Right lung (tissue), 10 donors: Measurements from ENCODE around the gene ACSBG1. TPM values are rescaled to one million over a fixed set of nuclear protein-coding genes. Genes with fewer than 3 reads are reported as not detected.

Source experiments
- DNase-seq, 2 donors: peaks; one replicate each; pipeline ENCODE4 v3.0.0-alpha.2; 2013
- long read RNA-seq, 8 donors: transcript quantifications; one replicate each; lab custom pipeline, GENCODE V29; 2026
- polyA plus RNA-seq, 5 donors: library from polyadenylated mRNA; unstranded; fragments of 120-200 nt; gene quantifications; one replicate each; pipeline versions ENCODE4 v1.2.1 to v1.2.3, GENCODE V29; 2013; ENCODE audit warnings: inconsistent platforms in 1 of 5, low replicate concordance in 1 of 5; ENCODE audit not compliant: insufficient read length in 5 of 5, insufficient read depth in 1 of 5

Gene ACSBG1, protein sequence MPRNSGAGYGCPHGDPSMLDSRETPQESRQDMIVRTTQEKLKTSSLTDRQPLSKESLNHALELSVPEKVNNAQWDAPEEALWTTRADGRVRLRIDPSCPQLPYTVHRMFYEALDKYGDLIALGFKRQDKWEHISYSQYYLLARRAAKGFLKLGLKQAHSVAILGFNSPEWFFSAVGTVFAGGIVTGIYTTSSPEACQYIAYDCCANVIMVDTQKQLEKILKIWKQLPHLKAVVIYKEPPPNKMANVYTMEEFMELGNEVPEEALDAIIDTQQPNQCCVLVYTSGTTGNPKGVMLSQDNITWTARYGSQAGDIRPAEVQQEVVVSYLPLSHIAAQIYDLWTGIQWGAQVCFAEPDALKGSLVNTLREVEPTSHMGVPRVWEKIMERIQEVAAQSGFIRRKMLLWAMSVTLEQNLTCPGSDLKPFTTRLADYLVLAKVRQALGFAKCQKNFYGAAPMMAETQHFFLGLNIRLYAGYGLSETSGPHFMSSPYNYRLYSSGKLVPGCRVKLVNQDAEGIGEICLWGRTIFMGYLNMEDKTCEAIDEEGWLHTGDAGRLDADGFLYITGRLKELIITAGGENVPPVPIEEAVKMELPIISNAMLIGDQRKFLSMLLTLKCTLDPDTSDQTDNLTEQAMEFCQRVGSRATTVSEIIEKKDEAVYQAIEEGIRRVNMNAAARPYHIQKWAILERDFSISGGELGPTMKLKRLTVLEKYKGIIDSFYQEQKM
- 1 to 10 TPM in 1 of 5 donors, under 1 TPM in 4; 0.51 to 1.2 (median 0.82) TPM for polyA plus RNA-seq
- long read RNA-seq, donor 1 = 0 reads
- long read RNA-seq, donor 2 = 0 reads
- long read RNA-seq, donor 3 = 0 reads
- long read RNA-seq, donor 4 = 0 reads
- long read RNA-seq, donor 5 = 0 reads
- long read RNA-seq, donor 6 = 0 reads
- long read RNA-seq, donor 7 = 0 reads
- long read RNA-seq, donor 8 = 0 reads

DNA sequence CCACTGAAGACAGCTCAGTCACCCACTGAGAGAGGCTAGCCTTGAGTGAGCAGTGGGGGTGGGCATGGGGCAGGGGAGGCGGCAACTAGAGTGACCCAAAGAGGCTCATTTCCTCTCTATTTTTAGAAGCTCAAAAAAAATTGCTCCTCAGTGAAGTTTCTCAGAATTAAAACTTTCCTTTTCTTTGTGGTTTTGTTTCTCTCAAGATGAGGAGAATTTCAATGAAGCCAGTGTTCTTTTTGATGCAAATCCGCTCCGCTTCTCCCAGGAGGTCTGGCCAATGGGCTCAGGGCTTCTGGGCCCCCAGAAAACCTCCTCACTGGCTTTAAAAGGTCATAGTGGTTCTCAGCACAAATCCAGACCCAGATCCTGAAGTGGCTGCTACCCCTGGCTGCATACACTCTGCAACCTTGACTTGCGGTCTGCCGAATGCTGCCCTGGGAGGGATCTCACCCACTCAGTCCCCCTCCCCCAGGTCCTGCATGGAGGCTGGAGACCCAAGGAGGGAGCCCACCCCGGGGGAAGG is at the start of gene ACSBG1:
Gene ACSBG1, minus strand, starts transcription at position 51 of the 526 bp plus-strand sequence. CDS start 64 bp downstream, outside the sequence.
- no peak for DNase-seq

DNA sequence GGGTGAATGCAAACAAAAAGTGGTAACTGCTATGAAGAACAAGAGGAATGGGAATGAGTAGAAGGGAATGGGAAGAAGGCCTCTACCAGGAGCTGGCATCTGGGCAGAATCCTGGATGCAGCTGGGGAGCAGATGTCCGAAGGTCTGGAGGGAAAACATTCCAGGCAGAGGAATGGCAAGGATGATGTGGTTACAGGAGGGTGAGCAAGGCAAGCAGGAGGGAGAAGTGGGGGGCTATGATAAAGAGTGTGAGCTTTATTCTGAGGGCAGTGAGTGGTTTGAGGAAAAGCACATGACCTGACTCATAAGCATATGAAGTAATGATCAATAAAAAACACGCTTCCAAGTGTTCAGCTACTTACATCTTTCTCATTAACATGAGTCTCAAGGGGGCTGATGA is 48.0 kb upstream of the ACSBG1 start:
- DNase-seq = no peak

DNA sequence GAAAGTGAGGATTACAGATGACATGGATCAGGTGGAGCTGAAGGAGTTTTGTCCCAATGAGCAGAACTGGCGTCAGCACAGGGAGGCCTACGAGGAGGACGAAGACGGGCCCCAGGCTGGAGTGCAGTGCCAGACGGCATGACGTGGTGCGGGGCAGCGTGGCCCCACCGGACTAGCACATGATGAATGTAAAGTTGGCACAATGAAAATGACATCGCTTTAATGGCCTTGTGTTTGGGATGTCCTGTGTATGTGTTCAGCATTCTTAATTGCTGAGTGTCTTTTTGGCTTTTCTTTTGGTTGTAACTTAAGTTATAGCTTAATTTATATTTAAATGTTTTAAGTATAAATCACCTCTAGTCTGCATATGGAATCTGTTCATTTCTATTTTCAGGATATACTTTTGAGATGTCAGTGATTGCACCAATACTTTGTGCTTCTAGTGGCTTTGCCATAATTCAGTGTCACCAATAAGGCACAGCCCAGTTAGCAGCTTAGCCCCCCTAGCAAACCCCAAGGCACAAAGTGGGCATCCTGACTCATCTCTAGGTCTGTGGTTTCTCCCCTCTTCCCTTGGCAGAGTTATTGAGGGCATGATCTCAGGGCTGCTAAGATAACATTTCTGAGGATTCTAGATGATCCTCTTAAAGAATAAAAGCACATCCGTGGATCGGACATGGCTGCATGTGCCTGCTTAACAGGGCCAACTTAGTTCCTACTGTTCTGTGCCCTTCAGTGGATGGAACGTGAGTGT is 46.1 kb upstream of the ACSBG1 start:
- no peak for DNase-seq

DNA sequence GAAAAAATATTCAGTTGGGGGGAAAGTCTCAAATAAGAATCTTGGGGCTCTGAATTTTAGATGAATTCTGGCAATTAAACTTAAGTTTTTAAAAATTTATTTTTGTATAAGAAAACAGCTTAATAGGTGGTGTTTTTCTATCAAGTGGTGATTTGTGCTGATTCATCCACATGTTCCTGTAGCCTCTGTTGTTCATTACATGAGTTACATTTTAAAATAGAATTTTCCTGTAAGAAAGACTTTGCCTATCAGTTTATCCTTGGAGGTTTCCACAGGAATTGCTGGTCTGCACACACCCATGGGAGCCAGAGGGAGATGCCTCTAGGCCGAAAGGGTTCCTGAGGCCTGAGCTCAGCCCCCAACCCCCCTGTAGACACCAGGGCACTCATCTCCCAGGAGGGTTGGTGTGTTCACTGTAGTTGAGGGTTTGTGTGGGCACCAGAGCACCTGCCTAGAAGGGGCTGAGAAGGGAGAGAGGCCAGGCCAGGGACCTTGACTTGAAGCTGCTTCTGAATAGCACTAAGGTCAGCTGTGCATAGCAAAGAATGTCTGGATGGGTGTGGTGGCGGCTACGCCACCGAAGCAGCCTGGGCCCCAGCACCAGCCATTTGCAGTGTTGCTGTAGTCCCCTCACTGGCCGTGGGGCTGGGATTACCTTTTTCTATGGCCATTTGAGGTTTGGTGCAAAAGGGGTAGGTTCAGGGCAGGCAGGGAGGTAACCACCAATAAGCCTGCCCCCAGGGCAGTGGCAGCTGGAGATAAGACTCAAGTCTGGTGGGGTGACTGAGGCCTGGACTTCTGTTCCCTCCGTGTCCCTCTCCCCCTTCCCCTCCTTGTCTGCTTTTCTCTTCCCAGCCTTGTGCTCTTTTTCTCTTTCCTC is 41.9 kb upstream of the ACSBG1 start:
- no peak for DNase-seq

DNA sequence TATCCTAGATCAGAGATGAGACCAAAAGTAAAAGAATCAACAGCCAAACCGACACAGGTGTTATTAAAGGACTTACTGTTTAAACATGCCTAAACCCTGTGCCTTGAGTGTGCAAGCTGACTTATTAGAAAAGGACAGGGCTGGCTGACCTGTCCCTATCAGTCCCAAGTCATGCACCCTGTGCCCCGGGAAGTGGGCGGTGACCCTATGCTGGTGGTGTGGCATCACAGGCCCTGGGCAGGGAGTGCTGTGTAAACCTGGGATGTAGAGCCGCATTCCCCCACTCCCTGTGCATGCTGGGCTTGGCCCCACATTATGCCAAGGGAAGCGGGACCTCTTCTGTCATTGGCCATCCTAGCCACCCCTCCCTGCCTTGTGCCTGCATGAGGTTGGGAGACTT is 40.6 kb upstream of the ACSBG1 start:
- DNase-seq = no peak

DNA sequence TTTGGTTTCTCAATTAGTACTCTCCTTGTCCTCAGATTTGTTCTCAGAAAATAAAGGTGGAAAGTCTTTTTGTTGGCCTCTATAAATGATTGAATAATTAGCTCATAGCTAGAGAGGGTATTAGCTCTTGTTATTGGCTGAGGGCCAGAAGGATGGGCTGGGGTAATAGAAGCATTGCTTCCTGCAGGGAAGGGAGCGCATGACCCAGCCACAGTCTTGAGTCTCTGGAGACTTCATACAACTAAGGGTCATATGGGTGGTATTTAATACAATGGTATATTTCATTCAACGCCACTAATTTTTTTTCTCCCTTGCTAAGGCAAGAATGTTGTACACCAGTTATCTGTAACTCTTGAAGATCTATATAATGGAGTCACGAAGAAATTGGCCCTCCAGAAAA is 38.4 kb upstream of the ACSBG1 start:
- DNase-seq = no peak

DNA sequence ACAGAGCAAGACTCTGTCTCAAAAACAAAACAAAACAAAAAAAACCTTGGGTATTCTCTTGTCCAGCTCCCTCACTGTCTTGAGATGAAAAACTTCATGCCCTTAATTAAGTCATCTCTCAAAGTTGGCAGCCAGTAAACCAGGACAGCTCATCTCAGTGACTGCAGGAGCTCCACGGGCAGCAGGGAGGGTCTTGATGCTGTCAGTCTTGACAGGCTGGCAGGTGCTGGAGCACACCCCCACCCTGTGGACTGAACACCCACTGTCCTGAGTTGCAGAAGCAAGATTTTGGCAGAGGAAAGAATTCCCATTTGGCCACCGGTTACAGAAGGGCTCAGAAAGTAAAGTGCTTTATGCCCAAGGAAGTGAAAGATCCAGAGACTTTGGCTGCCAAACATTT is 38.0 kb upstream of the ACSBG1 start:
- DNase-seq = no peak

DNA sequence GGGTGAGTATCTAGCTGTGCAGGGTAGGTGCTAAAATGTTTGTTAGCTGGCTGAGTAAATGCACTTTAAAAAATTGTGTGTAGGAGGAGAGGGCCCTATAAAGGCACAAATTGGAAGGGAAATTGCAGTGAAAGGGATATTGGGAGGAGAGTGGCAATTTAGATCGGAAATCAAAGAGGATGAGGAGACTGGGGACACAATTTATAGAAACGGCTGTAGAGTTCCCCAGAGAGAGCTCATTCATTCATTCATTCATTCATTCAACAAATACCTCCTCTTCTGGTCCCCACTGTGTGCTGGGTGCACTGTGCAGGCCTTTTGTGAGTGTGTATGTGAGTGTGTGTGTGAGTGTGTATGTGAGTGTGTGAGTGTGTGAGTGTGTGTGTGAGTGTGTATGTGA is 32.4 kb upstream of the ACSBG1 start:
- DNase-seq = no peak

DNA sequence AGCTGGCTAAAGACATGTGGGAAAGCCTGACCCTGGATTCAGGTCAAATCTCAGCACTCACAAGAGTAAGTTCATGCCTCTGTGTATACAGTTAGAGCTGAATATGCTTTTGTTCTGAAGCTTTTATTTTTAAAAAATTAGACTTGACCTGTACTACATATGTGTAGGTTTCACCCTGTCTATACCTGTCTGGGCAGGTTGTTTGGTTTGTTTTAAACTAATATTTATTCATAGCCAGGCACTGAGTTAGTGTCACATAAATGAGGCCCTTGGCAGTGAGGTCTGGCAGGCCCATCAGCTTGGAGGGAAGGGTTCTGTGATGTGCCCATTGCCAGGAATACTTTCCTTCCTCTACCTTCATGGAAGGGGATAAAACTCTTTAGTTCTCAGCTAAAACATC is 31.9 kb upstream of the ACSBG1 start:
- no peak for DNase-seq

DNA sequence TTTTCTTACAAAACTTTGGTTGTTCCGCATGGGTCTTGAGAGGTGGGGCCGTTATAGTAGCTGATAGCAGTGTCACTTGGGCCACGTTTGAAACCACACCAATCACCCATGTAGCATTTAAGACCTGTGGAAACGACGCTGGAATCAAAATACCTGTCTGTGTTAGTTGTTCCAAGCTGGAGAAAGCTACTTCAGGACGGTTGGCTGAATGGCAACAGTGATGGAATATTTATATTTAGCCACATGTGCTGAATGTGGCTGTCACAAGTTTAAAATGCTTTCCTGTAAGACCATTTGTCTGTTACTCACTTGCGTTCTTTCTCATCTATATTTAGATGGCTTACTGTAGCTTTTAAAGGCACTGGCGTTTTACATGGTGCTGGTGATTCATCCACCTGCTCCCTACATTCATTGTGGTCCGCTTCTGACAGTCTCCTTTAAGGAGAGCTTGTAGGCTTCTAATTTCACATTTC is 31.4 kb upstream of the ACSBG1 start:
- no peak for DNase-seq

DNA sequence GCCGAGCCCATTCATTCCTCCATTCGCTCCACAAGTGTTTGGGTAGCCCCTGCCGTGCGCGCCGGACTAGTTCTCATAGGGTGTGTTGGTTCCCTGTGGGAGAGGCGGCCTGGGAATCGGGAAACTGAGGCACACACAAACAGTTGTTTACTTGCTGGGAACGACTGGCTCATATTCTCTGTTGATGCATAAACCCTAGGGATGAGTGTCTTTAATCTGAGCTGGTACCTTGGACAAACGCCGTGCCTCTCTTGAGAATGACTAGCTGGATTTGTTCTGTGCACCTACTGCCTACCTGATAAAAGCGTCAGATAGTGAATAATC is 30.7 kb upstream of the ACSBG1 start:
- no peak for DNase-seq

DNA sequence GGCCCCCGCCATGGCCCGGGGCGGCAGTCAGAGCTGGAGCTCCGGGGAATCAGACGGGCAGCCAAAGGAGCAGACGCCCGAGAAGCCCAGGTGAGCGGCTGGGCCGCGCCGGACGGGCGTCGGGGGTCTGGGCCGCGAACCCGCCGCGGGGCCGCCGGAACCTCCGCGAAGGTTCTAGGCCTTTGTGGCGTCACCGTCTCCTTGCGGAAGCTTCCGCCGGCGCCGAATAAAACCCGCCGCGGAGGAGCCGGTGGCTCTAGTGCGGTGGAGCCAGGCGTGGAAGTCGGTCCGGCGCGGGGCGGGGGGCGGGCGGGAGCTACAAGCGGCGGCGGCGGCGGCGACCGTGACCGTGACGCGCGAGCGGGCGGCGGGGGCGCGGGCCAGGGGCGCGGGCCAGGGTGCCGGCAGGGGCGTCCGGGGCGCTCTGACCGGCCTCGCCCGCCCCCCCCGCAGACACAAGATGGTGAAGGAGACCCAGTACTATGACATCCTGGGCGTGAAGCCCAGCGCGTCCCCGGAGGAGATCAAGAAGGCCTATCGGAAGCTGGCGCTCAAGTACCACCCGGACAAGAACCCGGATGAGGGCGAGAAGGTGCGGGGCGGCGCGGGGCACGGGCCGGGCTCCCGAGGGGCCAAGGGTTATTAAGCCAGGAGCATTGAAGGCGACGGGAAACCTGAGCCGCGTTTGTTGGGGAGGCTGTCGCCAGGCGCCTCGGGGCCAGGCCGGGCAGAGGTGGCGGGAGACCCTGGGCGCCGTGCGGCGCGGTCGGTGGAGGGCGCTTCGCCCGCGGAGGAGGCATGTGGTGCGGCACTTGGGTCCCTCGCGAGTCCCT is 30.2 kb upstream of the ACSBG1 start, which contains the start of gene DNAJA4:
Gene DNAJA4, plus strand, starts transcription at position 259 of the 833 bp plus-strand sequence. Its CDS starts 202 bp downstream, at position 461.
- DNase-seq = peak; percentile 55 to 67

DNA sequence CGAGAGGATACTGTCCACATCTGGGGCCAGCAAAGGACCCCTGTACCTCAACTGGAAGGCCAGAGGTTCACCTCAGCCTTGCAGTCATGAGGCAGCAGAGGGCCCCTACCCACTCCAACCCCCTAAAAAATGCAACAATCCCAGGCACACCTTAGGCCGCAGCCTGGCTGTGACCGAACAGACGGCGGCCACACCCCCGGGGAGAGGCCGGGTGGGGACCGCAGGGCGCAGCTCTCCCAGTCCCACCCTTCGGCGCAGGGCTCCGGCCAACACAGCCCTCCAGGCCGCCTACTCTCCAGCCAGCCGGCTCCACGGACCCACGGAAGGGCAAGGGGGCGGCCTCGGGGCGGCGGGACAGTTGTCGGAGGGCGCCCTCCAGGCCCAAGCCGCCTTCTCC is 29.5 kb upstream of the ACSBG1 start:
- no peak for DNase-seq

DNA sequence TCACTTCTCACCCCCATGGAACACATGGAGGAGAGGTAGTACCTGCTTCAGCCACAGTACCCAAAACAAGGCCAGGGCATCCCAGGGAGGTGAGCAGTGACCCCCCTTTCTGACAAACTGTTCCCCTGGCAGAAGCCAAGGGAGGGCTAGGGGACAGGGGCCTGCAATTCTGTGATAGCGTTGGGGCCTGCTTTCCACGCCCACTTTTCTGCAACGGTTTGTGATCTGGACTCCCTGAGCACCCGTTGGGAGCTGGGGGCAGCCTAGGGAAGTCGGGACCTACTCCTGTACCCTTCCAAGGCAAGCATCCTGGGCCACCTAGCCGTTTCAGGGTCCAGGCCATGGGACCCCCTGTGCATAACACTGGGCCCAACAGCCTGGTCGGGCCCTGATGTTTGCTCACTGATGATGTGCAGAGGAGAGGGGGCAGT is 29.0 kb upstream of the ACSBG1 start:
- no peak for DNase-seq

DNA sequence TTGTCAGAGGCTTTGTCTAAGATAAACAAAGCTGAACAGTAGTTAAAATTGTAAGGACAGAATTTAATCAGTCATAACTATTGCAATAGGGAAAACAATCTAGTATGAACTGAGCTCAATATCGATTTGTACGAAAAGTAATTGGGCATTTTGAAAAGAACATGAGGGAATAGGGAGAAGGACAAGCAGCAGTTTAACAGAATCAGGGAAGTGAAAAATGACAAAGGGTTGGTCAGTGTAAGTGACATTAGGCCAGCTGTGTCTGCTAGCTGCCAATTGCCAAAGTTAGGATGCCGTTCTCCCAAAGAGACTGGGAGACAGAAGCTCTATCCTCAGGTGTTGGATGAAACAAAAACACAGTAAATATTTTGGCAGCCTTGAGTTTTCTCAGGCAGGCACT is 26.7 kb upstream of the ACSBG1 start:
- no peak for DNase-seq

DNA sequence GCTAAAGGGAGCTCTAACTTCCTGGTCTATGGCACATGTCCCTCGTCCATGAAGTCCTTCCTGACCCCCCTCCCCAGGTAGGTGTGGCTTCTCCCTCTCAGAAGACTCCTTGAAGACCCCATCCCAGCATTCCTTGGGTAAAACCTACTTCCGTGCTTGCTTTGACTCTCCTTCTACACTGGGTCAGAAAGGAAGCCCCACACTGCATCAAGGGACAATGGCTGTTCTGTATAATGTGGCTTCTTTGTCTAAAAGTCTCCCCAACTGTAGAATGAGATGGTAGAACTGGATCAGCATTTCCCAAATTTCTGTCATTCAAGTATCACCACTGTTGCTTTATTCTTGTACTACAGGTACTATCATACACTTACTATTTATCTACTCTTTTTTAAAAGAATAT is 26.1 kb upstream of the ACSBG1 start:
- DNase-seq = no peak

DNA sequence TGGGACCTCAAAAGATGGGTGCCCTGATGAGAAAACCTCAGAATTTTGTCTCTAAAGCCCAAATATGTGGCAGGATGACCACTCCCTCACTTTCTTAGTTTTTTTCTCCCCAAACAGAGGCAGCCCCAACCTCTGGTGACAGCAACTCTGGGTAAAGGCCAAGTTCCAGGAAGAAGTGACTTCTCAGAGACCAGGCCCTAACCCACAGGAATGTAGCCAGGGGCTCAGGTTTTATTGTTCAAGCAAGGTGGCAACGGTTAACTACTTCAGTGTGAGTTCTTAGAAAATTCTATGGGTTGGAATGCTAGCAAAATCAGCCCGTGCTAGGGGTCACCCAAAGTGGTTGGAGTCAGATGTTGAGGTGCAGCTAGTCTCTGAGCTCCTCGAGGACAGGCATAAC is 24.9 kb upstream of the ACSBG1 start:
- DNase-seq = no peak

DNA sequence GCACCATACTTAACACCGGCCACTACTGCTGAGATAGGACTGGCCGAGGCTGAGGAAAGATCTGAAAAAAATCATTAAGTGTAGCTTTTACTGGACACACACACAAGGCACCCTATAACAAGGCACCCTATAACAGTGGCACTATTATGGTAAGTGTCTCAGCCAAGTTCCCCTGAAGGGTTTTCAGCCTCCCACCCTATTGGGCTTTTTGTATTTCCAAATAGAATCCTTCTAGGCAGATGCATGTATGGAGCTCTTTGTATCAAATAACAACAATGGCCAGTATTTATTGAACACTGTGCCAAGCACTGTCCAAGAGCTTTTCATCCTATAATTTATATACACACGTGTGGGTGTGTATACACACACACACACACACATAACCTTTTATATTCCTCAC is 23.3 kb upstream of the ACSBG1 start:
- DNase-seq = no peak

DNA sequence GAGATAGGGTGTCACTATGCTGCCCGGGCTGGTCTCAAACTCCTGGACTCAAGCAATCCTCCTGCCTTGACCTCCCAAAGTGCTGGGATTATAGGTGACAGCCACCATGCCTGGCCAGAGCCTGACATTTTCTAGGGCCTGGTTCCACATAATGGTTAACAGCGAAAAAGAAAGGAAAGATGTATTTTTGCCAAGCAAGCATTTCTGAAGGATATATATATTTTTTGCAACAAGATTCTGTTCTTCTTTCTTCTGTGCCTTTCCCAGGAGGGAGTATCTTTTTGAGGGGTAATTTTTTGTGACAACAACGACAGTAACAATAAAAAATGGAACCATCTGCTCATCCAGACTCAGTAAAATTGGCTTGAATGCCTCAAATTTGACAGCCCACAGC is 21.7 kb upstream of the ACSBG1 start:
- DNase-seq = no peak
